Measurements from ENCODE around the gene CCL8.

The CCL8 gene

GRCh38 chr17:34314279-34314678 is 5.0 kb upstream of the CCL8 start:
- DNase-seq (ENCODE audit: low read depth), result peak; percentile 74

- no peak for DNase-seq (ENCODE audit: low read depth)
Observed at GRCh38 chr17:34318474-34318873, 761 bp upstream of the CCL8 start.

- DNase-seq (ENCODE audit: low read depth), result no peak
Observed at GRCh38 chr17:34321964-34322363, 2.7 kb downstream of the CCL8 start.

- DNase-seq (ENCODE audit: low read depth), result peak; percentile 62
Observed at GRCh38 chr17:34327580-34327979, 8.3 kb downstream of the CCL8 start.

- DNase-seq (ENCODE audit: low read depth), result no peak
Observed at GRCh38 chr17:34337701-34338100, 18.5 kb downstream of the CCL8 start.

GRCh38 chr17:34339138-34339770 is 20.0 kb downstream of the CCL8 start:
- no peak for DNase-seq (ENCODE audit: low read depth)

- no peak for DNase-seq (ENCODE audit: low read depth)
Observed at GRCh38 chr17:34341916-34342315, 22.7 kb downstream of the CCL8 start.

- no peak for DNase-seq (ENCODE audit: low read depth)
Observed at GRCh38 chr17:34347063-34347462, 27.8 kb downstream of the CCL8 start.

GRCh38 chr17:34349751-34350150 is 30.5 kb downstream of the CCL8 start:
- DNase-seq (ENCODE audit: low read depth), result no peak

GRCh38 chr17:34351096-34351495 is 31.9 kb downstream of the CCL8 start:
- DNase-seq (ENCODE audit: low read depth), result peak; percentile 69

- DNase-seq (ENCODE audit: low read depth), result no peak
Observed at GRCh38 chr17:34352191-34352590, 33.0 kb downstream of the CCL8 start.

- DNase-seq (ENCODE audit: low read depth), result peak; percentile 81
Observed at GRCh38 chr17:34354637-34355036, 35.4 kb downstream of the CCL8 start.

GRCh38 chr17:34356194-34356593 is 37.0 kb downstream of the CCL8 start, which contains the start of gene CCL13:
TSS of gene CCL13 (plus strand) at chr17:34356480. CDS start at chr17:34356527, 47 bp downstream.
- no peak for DNase-seq (ENCODE audit: low read depth)

GRCh38 chr17:34357398-34357797 is 38.2 kb downstream of the CCL8 start:
- no peak for DNase-seq (ENCODE audit: low read depth)

GRCh38 chr17:34358631-34359030 is 39.4 kb downstream of the CCL8 start:
- no peak for DNase-seq (ENCODE audit: low read depth)

GRCh38 chr17:34360601-34361270 is 41.5 kb downstream of the CCL8 start:
- DNase-seq (ENCODE audit: low read depth), result no peak

- DNase-seq (ENCODE audit: low read depth), result peak; percentile 88
Observed at GRCh38 chr17:34361478-34362061, 42.3 kb downstream of the CCL8 start.

GRCh38 chr17:34363183-34363661 is 44.0 kb downstream of the CCL8 start, which contains the start of gene CCL1:
TSS of gene CCL1 (minus strand) at chr17:34363233. CDS start at chr17:34363161, 72 bp downstream.
- DNase-seq (ENCODE audit: low read depth), result no peak

- no peak for DNase-seq (ENCODE audit: low read depth)
Observed at GRCh38 chr17:34364751-34365150, 45.5 kb downstream of the CCL8 start.

- no peak for DNase-seq (ENCODE audit: low read depth)
Observed at GRCh38 chr17:34365340-34365739, 46.1 kb downstream of the CCL8 start.

- DNase-seq (ENCODE audit: low read depth), result no peak
Observed at GRCh38 chr17:34366010-34366409, 46.8 kb downstream of the CCL8 start.

- no peak for DNase-seq (ENCODE audit: low read depth)
Observed at GRCh38 chr17:34366529-34367107, 47.4 kb downstream of the CCL8 start.

All from iris pigment epithelial cell (primary cell).